GM12892 (cell line): Measurements from ENCODE around the gene POFUT1.

ENCODE experiments used
- POLR2A ChIP-seq: IDR thresholded peaks from 2 replicates; pipeline ENCODE4 v1.6.1; 2011; ENCODE audit warnings: low read depth, low read length, control low read depth
- POLR2AphosphoS5 ChIP-seq: IDR thresholded peaks from 2 replicates; pipeline ENCODE4 v1.6.1; 2011; ENCODE audit warnings: low read depth, low read length, control low read depth
- TAF1 ChIP-seq: IDR thresholded peaks from 2 replicates; pipeline ENCODE4 v1.6.1; 2011; ENCODE audit warnings: low read depth, mild to moderate bottlenecking, control low read depth, low read length, borderline replicate concordance

DNA sequence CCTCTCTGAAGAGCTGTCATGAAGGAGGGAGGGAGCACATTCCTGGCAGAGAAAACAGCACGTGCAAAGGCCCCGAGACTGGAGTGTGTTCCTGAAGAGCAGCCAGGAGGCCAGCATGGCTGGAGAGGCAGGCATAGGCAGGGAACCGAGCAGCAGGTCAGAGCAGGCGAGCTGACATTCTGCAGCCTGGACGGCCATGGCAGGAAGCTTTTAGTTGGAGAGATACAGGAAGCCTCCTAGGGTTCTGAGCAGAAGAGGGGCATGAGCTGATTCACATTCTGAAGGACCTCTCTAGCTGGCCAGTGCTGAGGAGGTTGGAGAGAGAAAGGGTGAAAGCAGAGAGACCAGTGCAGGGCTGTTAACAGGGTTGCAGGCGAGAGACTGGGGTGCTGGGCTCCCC, 29.7 kb downstream of the POFUT1 start:
- TF ChIP-seq POLR2AphosphoS5 (no peak), TAF1 (no peak), POLR2A (no peak)
